Activated T-helper 1 cell treated with anti-CD3 and anti-CD28 coated beads, Interleukin-2, amount 50 U/mL, for 16 hours (primary cell): ENCODE results near the gene IKZF1.
A peak's percentile ranks its signal among the peaks of the same experiment; 100 is the strongest.

Experiments used
- DNase-seq, 2 donors: peaks; one replicate each; pipeline ENCODE4 v3.0.0-alpha.2; 2020; ENCODE audit warnings: low read depth in 1 of 2, low spot score in 1 of 2

The IKZF1 gene

GRCh38 chr7:50304129-50304910 lies at the start of gene IKZF1:
Gene IKZF1 (plus strand): TSS chr7:50304716. CDS start chr7:50319062, 14,346 bp downstream.
- peak in 1 of 2 donors; percentile 21 for DNase-seq

- DNase-seq, result no peak
Observed at GRCh38 chr7:50261593-50261992, 42.9 kb upstream of the IKZF1 start.

- no peak for DNase-seq
Observed at GRCh38 chr7:50262446-50262845, 42.1 kb upstream of the IKZF1 start.

DNA sequence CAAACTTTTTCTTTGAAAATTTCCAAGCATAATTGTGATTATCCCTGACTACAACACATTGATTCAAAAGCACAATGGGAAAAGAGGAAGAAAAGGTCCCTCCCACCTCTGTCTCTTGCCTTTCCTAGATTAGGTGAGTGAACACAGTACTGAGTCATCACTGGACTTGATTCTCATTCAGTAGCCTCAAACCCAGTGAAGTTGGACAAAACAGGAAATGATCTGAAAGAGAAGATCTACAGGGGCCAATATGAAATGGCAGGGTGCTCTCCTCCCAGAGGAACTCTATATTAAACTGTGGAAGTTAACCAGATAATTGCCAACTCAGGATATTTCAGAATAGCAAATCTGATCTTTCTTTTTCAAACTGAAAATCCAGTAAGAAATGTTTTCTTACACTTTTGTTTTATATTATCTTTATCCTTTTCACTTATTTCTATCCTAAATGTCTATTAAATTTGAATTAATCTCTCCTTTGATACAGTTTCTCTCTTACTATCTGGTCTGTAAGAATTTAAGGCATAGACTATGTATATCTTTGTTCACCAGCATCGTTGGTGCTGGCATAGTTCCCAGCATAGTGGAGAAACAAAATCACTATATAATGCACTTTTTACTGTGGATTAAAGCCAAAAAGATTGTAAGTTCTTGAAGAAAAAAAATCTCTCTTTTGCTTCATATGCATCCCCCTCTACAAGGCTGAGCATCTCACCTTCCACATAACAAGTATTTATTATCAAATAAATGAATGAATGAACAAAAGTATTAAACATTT lies 41.4 kb upstream of the IKZF1 start:
- DNase-seq, result no peak

DNA sequence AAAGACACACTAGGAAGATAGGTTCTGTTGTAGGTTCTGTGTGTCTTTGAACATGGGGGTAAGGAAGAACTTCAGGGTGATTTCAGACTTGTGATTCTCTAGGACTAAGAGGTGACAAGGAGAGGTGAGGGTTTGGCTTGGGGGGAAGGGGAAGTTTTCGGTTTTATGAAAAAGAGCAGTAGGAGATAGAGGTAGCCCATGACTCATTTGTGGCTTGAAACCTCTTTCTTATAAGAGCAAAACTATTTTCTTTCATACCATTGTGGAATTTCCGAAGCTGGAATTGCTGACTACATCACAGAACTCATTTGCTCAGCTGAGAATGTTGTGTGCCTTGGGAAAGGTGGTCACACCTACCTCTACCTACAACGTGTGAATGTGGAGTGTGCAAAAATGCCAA lies 39.6 kb upstream of the IKZF1 start:
- DNase-seq, result no peak

DNA sequence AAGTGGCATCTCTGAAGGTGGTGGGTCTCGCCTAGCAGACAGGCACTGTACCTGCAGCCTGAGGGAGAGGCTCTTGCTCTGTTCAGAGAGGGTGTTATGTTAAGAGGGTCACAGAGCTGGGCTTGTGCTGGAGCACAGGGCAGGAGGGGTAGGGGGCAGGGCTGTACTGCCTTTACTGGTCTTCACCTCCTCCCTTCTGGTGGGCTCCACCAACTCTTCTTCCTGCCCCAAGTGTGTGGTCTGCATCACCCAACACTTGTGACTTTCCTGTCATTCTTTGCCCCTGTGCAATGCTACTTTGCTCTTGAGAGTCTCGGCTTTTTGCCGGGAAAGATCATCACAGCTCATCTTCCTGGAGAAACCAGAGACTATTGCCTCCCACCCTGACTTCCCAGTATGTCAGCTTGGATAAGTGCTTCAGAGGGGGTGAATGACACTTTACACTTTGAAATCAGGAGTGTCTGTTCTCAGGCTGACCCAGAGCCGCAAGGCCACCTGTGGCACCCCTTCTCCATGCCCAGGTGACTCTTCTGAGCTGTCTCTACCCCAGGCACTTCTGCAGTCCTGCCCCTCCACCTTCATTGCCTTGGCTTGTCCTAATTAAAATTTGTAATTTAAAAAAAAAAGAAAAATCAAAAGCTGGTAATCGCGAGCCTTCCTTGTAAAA lies 38.4 kb upstream of the IKZF1 start:
- no peak for DNase-seq

DNA sequence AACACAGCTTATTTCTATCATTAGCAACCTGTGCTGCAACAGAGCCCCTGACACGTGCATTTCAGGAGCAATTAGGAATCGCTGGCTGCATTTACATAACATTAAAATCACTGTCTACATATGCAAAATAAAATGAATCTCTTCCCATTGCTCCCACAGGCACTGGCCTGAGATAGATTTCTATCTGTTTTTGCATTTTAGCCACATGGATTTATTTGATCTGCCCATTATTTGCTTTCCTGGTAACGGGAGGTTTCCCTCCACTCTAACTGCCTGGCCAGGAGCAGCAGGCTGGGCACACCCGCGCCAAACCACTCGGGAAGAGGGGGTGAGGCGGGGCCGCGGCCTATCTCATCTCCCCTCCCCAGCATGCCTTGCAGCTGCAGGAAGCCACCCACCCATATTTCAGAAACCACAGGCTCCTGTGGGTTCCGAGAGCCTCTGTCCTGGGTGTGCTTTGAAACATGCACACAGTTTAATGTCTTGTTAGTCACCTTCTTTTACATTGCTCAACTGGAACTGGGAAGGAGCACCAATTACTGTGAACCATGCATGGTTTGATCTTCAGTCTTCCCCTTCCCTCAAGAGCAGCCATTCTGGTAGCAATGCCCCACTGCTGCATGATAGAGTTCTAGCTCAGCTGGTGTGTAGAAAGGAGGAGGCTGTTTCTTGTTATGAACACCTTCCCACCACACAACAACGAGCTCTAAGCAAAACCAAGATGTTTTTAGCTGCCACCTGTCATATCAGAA lies 37.7 kb upstream of the IKZF1 start:
- DNase-seq, result peak; percentile 55 to 67

GRCh38 chr7:50267525-50268041 lies 36.9 kb upstream of the IKZF1 start:
- DNase-seq, result no peak

DNA sequence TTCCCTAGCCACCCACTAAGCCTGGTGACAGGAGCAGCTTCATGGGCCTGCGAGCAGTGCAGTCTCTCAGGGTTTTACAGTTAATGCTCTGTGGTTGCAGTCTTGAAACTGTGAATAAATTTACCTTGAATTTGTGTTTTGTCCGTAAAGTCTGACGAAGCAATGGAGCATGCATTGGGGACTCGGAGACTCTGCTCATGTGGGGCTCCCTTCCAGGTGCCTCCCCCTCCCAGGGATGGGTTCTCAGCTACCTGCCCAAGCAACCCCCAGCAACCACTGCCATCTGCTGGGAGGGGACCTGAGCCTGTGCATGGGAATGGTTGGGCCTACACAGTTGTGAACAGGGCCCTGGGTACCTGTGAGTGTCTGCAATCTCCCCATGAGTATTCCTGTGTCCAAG lies 36.3 kb upstream of the IKZF1 start:
- no peak for DNase-seq

GRCh38 chr7:50268990-50269389 lies 35.5 kb upstream of the IKZF1 start:
- DNase-seq, result no peak

GRCh38 chr7:50270531-50271018 lies 33.9 kb upstream of the IKZF1 start:
- DNase-seq, result no peak

DNA sequence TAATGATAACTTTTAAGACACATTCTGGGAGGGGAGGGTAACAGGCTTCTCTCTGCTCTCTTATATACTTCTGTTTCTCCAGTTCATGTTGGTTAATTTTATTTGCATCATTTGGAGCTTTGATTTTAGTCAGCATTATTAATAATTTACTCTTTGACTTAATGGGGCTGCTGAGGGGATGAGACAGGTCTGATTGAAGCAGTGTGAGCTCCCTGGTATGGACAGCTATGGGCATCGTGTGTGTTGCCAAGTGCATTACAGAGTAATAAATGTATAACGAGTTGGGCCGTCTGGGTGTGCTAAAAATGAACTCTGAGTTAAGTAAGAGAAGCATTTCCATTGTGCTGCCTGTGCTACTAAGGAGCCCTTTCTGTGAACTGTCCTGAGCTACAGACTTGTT lies 31.7 kb upstream of the IKZF1 start:
- no peak for DNase-seq

- no peak for DNase-seq
Observed at GRCh38 chr7:50273301-50273700, 31.2 kb upstream of the IKZF1 start.

DNA sequence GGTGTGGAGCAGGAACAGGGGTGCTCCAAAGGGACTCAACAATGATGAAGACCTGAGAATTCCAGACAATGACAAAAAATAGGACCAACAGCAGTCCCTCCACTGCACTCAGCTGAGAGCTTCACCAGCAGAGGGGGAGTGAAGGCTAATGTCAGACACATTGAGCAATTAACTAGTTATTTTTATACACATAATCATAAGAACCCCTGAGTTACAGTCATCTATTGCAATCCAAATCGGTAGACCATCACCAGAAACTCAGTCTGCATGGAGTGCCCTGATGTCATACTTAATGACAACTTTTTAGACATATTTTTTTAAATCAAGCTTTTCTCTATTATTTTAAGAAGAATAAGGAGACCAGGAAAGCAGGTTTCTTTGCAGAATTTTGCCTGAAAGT lies 30.6 kb upstream of the IKZF1 start:
- DNase-seq, result no peak

DNA sequence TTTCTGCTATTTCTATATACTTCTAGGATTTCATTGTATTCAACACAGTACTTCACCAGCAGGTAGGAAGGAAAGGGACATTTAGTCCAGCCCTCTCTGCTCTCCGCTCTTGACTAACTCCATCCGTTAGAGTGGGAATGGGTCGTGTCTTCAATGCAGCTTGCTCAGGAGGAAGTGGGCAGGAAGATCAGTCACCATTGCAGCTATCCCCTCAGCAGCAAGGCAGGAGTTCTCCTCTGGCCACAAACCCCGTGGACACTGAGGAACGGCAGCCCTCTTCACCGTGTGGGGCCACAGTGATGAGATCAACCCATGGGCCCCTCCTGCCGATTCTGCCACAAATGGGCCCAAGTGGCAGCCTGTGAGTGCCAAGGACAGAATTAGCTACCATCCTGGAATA lies 30.2 kb upstream of the IKZF1 start:
- DNase-seq, result no peak

DNA sequence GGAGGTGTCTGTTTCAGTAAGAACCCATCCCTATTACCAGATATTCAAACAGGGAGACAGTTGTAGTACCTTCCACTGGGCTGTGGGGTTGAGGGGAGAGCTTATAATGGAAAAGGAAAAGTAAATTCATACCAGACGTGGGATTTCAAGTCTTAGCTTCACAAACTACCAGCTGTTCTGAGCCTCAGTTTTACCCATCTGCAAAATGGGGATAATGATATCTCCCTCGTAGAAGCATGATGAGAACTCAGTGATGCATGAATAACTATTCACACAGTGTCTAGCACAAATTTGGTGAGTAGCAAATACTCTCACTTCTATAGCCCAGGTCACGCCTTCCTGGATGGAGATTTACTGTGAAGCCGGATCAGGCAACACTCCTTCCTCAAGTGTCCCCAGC lies 29.1 kb upstream of the IKZF1 start:
- DNase-seq, result no peak

DNA sequence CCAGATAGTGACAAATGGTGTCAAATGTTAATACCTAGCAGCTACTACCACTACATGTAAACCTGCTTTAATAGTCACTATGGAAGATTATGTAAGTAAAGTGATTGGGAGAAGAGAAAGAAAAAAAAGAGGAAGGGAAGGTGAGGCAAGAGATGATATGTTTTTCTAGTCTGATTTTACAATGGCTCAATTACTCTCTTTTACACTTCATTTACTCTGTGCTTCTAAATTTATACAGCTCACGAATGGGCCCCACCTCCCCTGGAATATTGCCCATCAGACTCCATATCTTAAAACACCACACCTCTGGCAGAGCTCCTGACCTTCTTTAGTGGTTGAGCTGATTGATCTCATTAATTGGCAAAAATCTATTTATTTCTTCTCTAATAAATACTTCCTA lies 28.0 kb upstream of the IKZF1 start:
- no peak for DNase-seq

DNA sequence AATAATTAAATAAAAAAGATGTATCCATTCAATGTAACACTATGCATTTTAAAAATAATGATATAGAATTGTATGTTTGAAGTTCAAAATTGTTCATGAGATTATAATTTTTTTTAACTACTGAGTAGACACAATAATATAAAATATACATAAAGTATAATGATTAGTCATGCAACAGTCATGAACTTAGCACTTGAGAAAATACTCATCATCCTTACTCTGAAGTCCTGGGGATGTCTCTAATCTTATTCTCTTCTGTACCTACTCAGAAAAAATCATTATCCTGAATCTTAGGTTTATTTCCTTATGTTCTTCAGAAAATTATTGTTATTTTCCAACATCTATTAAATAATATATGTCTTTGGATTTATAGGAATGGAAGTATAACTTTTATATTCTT lies 26.4 kb upstream of the IKZF1 start:
- no peak for DNase-seq

DNA sequence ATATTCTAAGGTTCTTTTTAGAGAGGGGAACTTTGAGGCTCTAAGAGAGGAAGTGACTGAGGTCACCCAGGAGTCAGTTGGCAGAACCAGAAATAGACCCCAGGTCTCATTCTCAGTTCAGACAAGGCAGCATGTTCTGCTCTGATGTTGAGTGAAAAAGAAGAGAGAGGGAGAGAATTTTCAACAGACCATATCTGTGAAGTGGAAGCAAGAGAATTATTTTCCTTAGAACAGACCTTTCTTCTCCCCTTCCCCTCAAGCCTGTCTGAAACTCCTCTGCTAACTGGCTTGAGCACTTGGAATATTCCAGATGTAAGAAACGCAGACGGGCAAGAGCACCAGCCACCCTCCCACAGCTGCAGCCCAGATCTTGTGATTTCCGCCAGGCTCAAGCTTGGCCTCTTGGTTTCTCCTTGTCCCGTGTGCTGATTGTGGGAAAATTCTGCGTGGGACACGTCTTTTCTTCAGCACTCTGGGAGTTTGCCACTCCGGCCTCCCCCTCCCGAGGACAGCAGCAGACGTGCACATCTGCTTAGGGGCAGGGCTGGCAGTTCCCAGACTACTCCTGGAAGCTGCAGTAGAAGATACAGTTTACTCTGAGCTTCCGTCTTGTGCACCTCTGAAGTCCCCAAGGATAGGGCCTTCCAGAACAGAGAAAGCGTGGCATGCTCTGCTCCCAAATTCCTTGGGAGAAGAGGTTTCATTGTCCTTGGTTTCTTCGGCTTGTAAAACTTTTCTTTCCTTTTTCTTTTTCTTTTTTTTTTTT lies 22.7 kb upstream of the IKZF1 start:
- DNase-seq, result no peak
